RWPE2 (cell line): Measurements from ENCODE around the gene AGBL5.

ENCODE experiments used
- ATAC-seq: fragments of 200-7000 bp; cut with Tn5 transposase; 3 replicates; pipeline ENCODE4 v1.9.1; 2021; ENCODE audit warnings: low read depth
- DNase-seq: peaks from one replicate; pipeline ENCODE4 v3.0.0-alpha.2; 2020; ENCODE audit warnings: low spot score
- H3K27ac ChIP-seq: fragments of 450-650 bp; 2 replicates; pipeline ENCODE4 v1.5.1; 2017; ENCODE audit warnings: mild to moderate bottlenecking; ENCODE audit not compliant: poor library complexity, severe bottlenecking
- H3K27me3 ChIP-seq: fragments of 250-450 bp; sonication (Bioruptor Pico); 2 replicates; pipeline ENCODE4 v1.5.1; 2021; ENCODE audit warnings: mild to moderate bottlenecking, moderate library complexity; ENCODE audit not compliant: insufficient read depth, poor library complexity, severe bottlenecking
- H3K36me3 ChIP-seq: fragments of 250-450 bp; sonication (Bioruptor Pico); 2 replicates; pipeline ENCODE4 v1.5.1; 2020; ENCODE audit warnings: low read depth, mild to moderate bottlenecking, moderate library complexity
- H3K4me1 ChIP-seq: fragments of 250-450 bp; sonication (Bioruptor Pico); 2 replicates; pipeline ENCODE4 v1.5.1; 2021; ENCODE audit warnings: mild to moderate bottlenecking, moderate library complexity; ENCODE audit not compliant: insufficient read depth, poor library complexity, severe bottlenecking
- H3K4me3 ChIP-seq: fragments of 250-450 bp; sonication (Bioruptor Pico); 2 replicates; pipeline ENCODE4 v1.5.1; 2021; ENCODE audit warnings: mild to moderate bottlenecking, moderate library complexity; ENCODE audit not compliant: severe bottlenecking
- H3K9me3 ChIP-seq: fragments of 250-450 bp; sonication (Bioruptor Pico); 2 replicates; pipeline ENCODE4 v1.5.1; 2021; ENCODE audit warnings: mild to moderate bottlenecking, moderate library complexity; ENCODE audit not compliant: severe bottlenecking
- TF ChIP-seq, protein P1 (sequence below): fragments of 450-650 bp; IDR thresholded peaks from one replicate; pipeline ENCODE4 v1.5.1; 2017; ENCODE audit warnings: mild to moderate bottlenecking, moderate library complexity; ENCODE audit not compliant: poor library complexity, severe bottlenecking

The AGBL5 gene

DNA sequence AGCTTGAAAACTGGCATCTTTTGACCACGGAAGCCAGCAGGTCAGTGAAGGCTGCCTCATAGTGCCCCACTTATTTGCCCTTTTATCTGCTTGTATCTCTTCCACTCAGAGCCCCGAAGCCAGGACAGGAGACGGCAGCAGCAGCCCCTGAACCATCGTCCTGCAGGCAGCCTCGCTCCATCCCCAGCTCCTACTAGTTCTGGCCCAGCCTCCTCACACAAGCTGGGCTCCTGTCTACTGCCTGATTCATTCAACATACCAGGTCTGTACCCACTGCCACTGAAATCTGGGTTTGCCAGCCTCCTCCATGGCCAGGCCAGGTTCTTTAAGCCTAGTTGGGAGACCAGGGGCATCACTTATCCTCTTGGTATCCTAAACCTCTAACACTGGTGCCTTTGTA lies 15.9 kb downstream of the AGBL5 start:
- H3K36me3 ChIP-seq = peaks cover 38% of the 10 kb centered on the region
- H3K9me3 ChIP-seq = no peaks in the 10 kb centered on the region
- DNase-seq (no peak), ATAC-seq (no peak)
- H3K4me1 ChIP-seq = peaks cover 3% of the 10 kb centered on the region
- TF ChIP-seq, protein P1, sequence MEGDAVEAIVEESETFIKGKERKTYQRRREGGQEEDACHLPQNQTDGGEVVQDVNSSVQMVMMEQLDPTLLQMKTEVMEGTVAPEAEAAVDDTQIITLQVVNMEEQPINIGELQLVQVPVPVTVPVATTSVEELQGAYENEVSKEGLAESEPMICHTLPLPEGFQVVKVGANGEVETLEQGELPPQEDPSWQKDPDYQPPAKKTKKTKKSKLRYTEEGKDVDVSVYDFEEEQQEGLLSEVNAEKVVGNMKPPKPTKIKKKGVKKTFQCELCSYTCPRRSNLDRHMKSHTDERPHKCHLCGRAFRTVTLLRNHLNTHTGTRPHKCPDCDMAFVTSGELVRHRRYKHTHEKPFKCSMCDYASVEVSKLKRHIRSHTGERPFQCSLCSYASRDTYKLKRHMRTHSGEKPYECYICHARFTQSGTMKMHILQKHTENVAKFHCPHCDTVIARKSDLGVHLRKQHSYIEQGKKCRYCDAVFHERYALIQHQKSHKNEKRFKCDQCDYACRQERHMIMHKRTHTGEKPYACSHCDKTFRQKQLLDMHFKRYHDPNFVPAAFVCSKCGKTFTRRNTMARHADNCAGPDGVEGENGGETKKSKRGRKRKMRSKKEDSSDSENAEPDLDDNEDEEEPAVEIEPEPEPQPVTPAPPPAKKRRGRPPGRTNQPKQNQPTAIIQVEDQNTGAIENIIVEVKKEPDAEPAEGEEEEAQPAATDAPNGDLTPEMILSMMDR = no peak
- no peak overlapping the region for H3K27ac ChIP-seq
- H3K27me3 ChIP-seq = no peaks in the 10 kb centered on the region
- no peak overlapping the region for H3K4me3 ChIP-seq

DNA sequence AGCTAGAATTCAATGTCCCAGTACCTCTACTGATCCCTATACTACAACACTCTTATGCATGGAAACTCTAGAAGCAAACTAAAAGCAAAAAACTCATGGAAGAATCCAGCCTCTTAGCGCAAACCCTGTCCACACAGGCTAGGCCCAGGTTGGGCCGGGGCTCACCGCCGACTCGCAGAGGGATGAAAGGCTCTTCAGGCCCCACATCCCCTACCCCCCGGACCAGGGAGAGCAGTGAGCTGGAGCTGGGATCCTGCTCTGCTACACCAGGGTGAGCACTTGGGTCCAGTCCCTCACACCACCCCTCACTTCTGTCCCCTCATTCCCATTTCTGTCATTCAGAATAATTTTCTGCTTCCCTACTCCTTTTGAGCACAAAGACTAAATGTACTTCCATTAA lies 18.0 kb downstream of the AGBL5 start:
- Histone ChIP-seq H3K4me3 (no peak overlapping the region), H3K4me1 (peaks cover 3% of the 10 kb centered on the region), H3K27ac (no peak overlapping the region), H3K36me3 (peaks cover 34% of the 10 kb centered on the region), H3K27me3 (no peaks in the 10 kb centered on the region), H3K9me3 (no peaks in the 10 kb centered on the region)
- DNase-seq = no peak
- TF ChIP-seq, protein P1 = no peak
- ATAC-seq = no peak

DNA sequence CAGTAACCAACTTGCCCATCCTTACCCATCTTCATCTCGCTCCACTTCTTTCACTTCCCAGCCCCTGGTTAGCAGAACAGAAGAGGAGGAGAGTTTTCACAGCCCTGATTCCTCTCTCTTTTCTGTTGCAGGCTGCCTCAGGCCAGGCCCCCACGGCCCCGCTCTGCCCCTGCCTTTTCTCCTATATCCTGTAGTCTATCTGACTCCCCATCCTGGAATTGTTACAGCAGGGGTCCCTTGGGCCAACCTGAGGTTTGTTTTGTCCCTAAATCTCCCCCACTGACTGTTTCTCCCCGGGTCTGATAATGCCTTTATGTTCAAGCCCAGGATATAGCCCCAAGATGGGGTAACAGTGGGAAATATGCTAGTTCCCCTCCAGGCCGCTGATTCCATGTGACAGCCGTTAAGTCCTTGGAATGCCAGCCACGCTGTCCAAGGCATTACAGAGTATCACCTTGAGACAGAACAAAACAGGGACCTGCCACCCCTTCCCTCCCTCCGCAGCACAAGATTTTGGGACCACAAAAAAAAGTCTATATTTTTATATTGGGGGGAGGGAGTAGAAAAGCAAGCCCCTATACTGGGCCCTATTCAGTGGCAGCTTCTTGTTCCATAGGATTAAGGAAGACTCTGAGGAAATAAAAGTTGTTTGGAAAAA lies 18.6 kb downstream of the AGBL5 start:
- TF ChIP-seq, protein P1 = no peak
- H3K9me3 ChIP-seq = no peaks in the 10 kb centered on the region
- peak overlapping the region; percentile 77 for H3K4me3 ChIP-seq
- peaks cover 3% of the 10 kb centered on the region for H3K4me1 ChIP-seq
- DNase-seq = no peak
- H3K27ac ChIP-seq = peak overlapping the region; percentile 49
- no peak for ATAC-seq
- H3K27me3 ChIP-seq = no peaks in the 10 kb centered on the region
- H3K36me3 ChIP-seq = peaks cover 34% of the 10 kb centered on the region

DNA sequence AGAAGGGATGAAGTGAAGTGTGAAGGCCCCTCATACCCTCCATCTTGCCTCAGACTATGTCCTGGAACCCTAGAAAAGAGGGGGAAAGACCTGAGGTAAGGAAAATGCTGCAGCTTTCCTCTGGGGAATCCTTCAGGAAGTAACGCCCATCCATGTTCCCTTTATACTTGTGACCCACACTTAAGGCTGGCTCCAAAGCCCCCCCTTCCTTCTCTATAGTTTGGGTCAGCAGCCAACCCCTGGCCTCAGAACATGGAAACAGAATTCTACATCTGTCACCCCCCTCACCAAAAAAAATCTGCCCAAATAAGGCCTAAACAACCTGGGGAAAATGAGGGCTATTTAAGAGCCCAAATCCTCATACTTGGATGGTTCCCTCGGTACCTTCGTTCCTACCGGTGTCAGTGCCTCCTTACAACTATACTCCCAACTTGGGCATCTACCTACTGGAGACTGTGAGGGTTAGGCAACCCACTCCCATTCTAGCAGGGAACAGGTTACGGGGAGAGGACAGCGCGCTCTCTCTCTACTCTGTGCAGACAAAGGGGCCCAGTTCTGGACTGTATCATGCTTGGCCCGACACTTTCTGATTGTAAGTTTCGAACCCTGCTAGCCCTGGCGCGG lies 19.3 kb downstream of the AGBL5 start:
- Histone ChIP-seq H3K4me1 (peaks cover 3% of the 10 kb centered on the region), H3K36me3 (peaks cover 34% of the 10 kb centered on the region), H3K4me3 (peak overlapping the region; percentile 77), H3K27ac (peak overlapping the region; percentile 49), H3K27me3 (no peaks in the 10 kb centered on the region), H3K9me3 (no peaks in the 10 kb centered on the region)
- ATAC-seq (peak; percentile 4; the same call in 1 of the 3 replicates), DNase-seq (no peak)
- TF ChIP-seq, protein P1 = no peak
